ENCODE data around the gene PPP1R9B. TPM values are rescaled to one million over a fixed set of nuclear protein-coding genes. Genes with fewer than 3 reads are reported as not detected.

Gene PPP1R9B
- total and polyA plus RNA-seq, 4 donors = 0.90 to 26.1 (median 7.1) TPM

- no peaks in the 10 kb centered on the region for H3K36me3 ChIP-seq (ENCODE audit: control insufficient read depth in 4 of 4, insufficient read depth in 3 of 4, low read depth in 1 of 4, low read length in 3 of 4)
- no peaks in the 10 kb centered on the region for H3K27me3 ChIP-seq (ENCODE audit: control insufficient read depth in 4 of 4, insufficient read depth in 4 of 4, low read length in 3 of 4)
- no peak for DNase-seq (ENCODE audit: low spot score)
- H3K9ac ChIP-seq (ENCODE audit: low read depth in 1 of 2, low read length in 2 of 2) = no peak overlapping the region
- no peak for TF ChIP-seq HNF4A (conservative IDR thresholded peaks at IDR 0.05)
- TF ChIP-seq CTCF (IDR thresholded peaks at IDR 0.05; ENCODE audit: low read depth, low read length, missing input control) = no peak
- no peak for TF ChIP-seq SP1 (IDR thresholded peaks at IDR 0.05)
- TF ChIP-seq MAX (IDR thresholded peaks at IDR 0.05) = no peak
- TF ChIP-seq REST (IDR thresholded peaks at IDR 0.05) = no peak
- no peak for TF ChIP-seq TAF1 (conservative IDR thresholded peaks at IDR 0.05)
- no peak for TF ChIP-seq ATF3 (IDR thresholded peaks at IDR 0.05)
- no peak for TF ChIP-seq GABPA (IDR thresholded peaks at IDR 0.05 in 1 of 2, conservative IDR thresholded peaks at IDR 0.05 in 1 of 2)
- no peaks in the 10 kb centered on the region for H3K9me3 ChIP-seq (ENCODE audit: control insufficient read depth in 4 of 4, low read length in 3 of 4)
- no peak overlapping the region for H3K4me3 ChIP-seq (ENCODE audit: low read depth in 1 of 3, low read length in 3 of 3)
- H3K27ac ChIP-seq (ENCODE audit: low read depth in 1 of 2, low read length in 2 of 2) = no peak overlapping the region
- H3K4me1 ChIP-seq (ENCODE audit: control insufficient read depth in 4 of 4, insufficient read depth in 4 of 4, low read length in 3 of 4) = no peaks in the 10 kb centered on the region
- WGBS = 63% methylated on average over 19 of the region's 19 CpGs
Measured at GRCh38 chr17:50184611-50185398, 34.3 kb upstream of the PPP1R9B start.

- no peaks in the 10 kb centered on the region for H3K4me1 ChIP-seq (ENCODE audit: control insufficient read depth in 4 of 4, insufficient read depth in 4 of 4, low read length in 3 of 4)
- H3K36me3 ChIP-seq (ENCODE audit: control insufficient read depth in 4 of 4, insufficient read depth in 3 of 4, low read depth in 1 of 4, low read length in 3 of 4) = no peaks in the 10 kb centered on the region
- no peak for DNase-seq (ENCODE audit: low spot score)
- no peaks in the 10 kb centered on the region for H3K9me3 ChIP-seq (ENCODE audit: control insufficient read depth in 4 of 4, low read length in 3 of 4)
- H3K4me3 ChIP-seq (ENCODE audit: low read depth in 1 of 3, low read length in 3 of 3) = no peak overlapping the region
- TF ChIP-seq REST (IDR thresholded peaks at IDR 0.05) (no peak), ATF3 (IDR thresholded peaks at IDR 0.05) (no peak), HNF4A (conservative IDR thresholded peaks at IDR 0.05) (no peak), MAX (IDR thresholded peaks at IDR 0.05) (no peak), ZBTB33 (IDR thresholded peaks at IDR 0.05) (no peak), RXRA (IDR thresholded peaks at IDR 0.05) (no peak)
- no peak overlapping the region for H3K27ac ChIP-seq (ENCODE audit: low read depth in 1 of 2, low read length in 2 of 2)
- 41% methylated on average over 8 of the region's 8 CpGs for WGBS
- no peak overlapping the region for H3K9ac ChIP-seq (ENCODE audit: low read depth in 1 of 2, low read length in 2 of 2)
- H3K27me3 ChIP-seq (ENCODE audit: control insufficient read depth in 4 of 4, insufficient read depth in 4 of 4, low read length in 3 of 4) = no peaks in the 10 kb centered on the region
Measured at GRCh38 chr17:50184064-50184463, 33.6 kb upstream of the PPP1R9B start.

Measured in liver (tissue), 9 donors.